Colon (tissue), 2 donors: ENCODE measurements around the gene HSPA1A.

ENCODE experiments used
- FAIRE-seq: peaks from 2 replicates; lab custom pipeline; 2012; peaks lifted over from hg19 to GRCh38; lab: Jason Lieb, UNC
- donor health status: control.
- donor health status: control.

The HSPA1A gene

GRCh38 chr6:31815025-31815838 is at the start of gene HSPA1A, which contains the start of gene HSPA1L:
HSPA1A (plus strand) TSS chr6:31815543; CDS start chr6:31815757, 214 bp downstream.
HSPA1L (minus strand) TSS chr6:31815283; CDS start chr6:31811972, 3,311 bp downstream.
- no peak for FAIRE-seq

GRCh38 chr6:31765559-31765909 is 49.8 kb upstream of the HSPA1A start:
- no peak for FAIRE-seq

- FAIRE-seq = no peak
Observed at GRCh38 chr6:31765910-31766794, 49.2 kb upstream of the HSPA1A start.

GRCh38 chr6:31767096-31767645 is 48.2 kb upstream of the HSPA1A start:
- no peak for FAIRE-seq

GRCh38 chr6:31768363-31769257 is 46.7 kb upstream of the HSPA1A start:
- FAIRE-seq = no peak

- FAIRE-seq = no peak
Observed at GRCh38 chr6:31769684-31770371, 45.5 kb upstream of the HSPA1A start.

GRCh38 chr6:31770860-31771259 is 44.5 kb upstream of the HSPA1A start:
- no peak for FAIRE-seq

- FAIRE-seq = no peak
Observed at GRCh38 chr6:31771992-31772358, 43.4 kb upstream of the HSPA1A start.

GRCh38 chr6:31775184-31775583 is 40.2 kb upstream of the HSPA1A start:
- FAIRE-seq = no peak

- FAIRE-seq = no peak
Observed at GRCh38 chr6:31775633-31776484, 39.5 kb upstream of the HSPA1A start.

- FAIRE-seq = no peak
Observed at GRCh38 chr6:31776485-31776988, 38.8 kb upstream of the HSPA1A start.

GRCh38 chr6:31776989-31777666 is 38.2 kb upstream of the HSPA1A start, which contains the start of gene VWA7:
VWA7 (minus strand) TSS chr6:31777328; CDS start chr6:31776779, 549 bp downstream.
- no peak for FAIRE-seq

- no peak for FAIRE-seq
Observed at GRCh38 chr6:31777667-31778050, 37.7 kb upstream of the HSPA1A start.

GRCh38 chr6:31778193-31778592 is 37.1 kb upstream of the HSPA1A start:
- FAIRE-seq = no peak

- no peak for FAIRE-seq
Observed at GRCh38 chr6:31778999-31779885, 36.1 kb upstream of the HSPA1A start.

- no peak for FAIRE-seq
Observed at GRCh38 chr6:31779908-31780307, 35.4 kb upstream of the HSPA1A start.

GRCh38 chr6:31780507-31781243 is 34.7 kb upstream of the HSPA1A start:
- no peak for FAIRE-seq
